Muscle layer of duodenum (tissue), 2 donors: ENCODE measurements around the gene PTPN11.

Experiments used
- H3K27ac ChIP-seq: one replicate; pipeline ENCODE4 v1.7.0; 2013; ENCODE audit warnings: mild to moderate bottlenecking, low read length
- H3K27me3 ChIP-seq: one replicate; pipeline ENCODE4 v1.7.0; 2013; ENCODE audit warnings: low read depth, mild to moderate bottlenecking, control low read depth, low read length
- H3K36me3 ChIP-seq, 2 donors: one replicate each; pipeline ENCODE4 v1.7.0; 2013; ENCODE audit warnings: low read length in 2 of 2, control low read depth in 1 of 2, mild to moderate bottlenecking in 1 of 2; ENCODE audit not compliant: insufficient read depth in 2 of 2, control insufficient read depth in 1 of 2
- H3K4me1 ChIP-seq, 2 donors: one replicate each; pipeline ENCODE4 v1.7.0; 2013; ENCODE audit warnings: low read length in 2 of 2, mild to moderate bottlenecking in 2 of 2, control low read depth in 1 of 2, moderate library complexity in 1 of 2; ENCODE audit not compliant: insufficient read depth in 2 of 2, control insufficient read depth in 1 of 2
- H3K4me3 ChIP-seq, 2 donors: one replicate each; pipeline ENCODE4 v1.7.0; 2013; ENCODE audit warnings: low read length in 2 of 2, low read depth in 1 of 2, mild to moderate bottlenecking in 1 of 2
- H3K9me3 ChIP-seq, 2 donors: one replicate each; pipeline ENCODE4 v1.7.0; 2013; ENCODE audit warnings: low read length in 2 of 2, control low read depth in 1 of 2, mild to moderate bottlenecking in 1 of 2; ENCODE audit not compliant: control insufficient read depth in 1 of 2
- donor health status: healthy.

PTPN11 gene

DNA sequence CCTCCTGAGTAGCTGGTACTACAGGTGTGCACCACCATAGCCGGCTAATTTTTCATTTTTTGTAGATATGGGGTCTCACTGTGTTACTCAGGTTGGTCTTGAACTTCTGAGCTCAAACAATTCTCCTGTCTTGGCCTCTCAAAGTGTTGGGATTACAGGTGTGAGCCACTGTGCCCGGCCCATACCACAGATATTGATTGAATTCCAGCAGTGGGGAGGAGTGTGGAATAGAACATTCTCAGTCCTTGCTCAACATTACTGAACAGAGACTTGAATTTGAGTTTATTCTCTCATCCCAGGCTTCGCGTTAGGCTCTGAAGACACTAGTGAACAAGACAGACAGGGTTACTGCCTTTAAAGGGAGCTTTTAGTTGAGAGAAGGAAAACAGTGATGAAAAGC, 39.6 kb downstream of the PTPN11 start:
- Histone ChIP-seq H3K36me3 (peaks cover 18 to 33% of the 10 kb centered on the region in 2 donors), H3K4me1 (no peaks in the 10 kb centered on the region), H3K4me3 (no peak overlapping the region), H3K27me3 (no peaks in the 10 kb centered on the region), H3K9me3 (no peaks in the 10 kb centered on the region), H3K27ac (no peak overlapping the region)

DNA sequence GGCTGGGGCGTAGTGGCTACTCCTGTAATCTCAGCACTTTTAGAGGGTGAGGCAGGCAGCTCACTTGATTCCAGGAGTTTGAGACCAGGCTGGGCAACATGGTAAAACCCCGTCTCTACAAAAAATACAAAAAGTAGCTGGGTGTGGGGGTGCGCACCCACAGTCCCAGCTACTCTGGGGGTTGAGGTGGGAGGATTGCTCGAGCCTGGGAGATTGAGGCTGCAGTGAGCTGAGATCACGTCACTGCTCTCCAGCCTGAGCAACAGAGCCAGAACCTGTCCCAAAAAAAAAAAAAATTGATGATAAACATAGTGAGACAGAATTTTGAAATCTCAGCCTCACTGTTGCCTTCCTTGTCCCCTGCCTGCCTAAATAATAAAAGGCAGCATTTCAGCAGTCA, 40.0 kb downstream of the PTPN11 start:
- no peaks in the 10 kb centered on the region for H3K9me3 ChIP-seq
- H3K36me3 ChIP-seq = peaks cover 18 to 30% of the 10 kb centered on the region in 2 donors
- H3K27ac ChIP-seq = no peak overlapping the region
- no peaks in the 10 kb centered on the region for H3K27me3 ChIP-seq
- H3K4me3 ChIP-seq = no peak overlapping the region
- H3K4me1 ChIP-seq = no peaks in the 10 kb centered on the region

DNA sequence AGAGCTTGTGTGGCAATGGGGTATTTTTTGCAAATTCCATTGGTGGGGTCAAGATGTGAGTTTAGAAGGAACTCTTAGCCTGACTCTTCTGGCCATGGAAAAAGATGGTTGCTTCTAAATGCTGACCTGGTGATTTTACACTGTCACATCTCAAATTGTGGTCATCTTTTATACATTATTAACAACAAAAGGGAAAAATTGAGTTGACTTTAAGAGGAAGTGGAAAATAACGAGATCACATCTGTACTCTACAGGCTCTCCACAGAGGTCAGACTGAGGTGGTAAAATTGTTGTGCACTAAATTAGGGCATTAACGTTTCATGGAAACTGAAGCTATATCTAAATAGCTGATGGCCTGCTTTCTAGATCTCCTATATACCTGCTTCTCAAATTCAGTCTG, 44.7 kb downstream of the PTPN11 start:
- H3K9me3 ChIP-seq = no peaks in the 10 kb centered on the region
- no peak overlapping the region for H3K27ac ChIP-seq
- no peaks in the 10 kb centered on the region for H3K4me1 ChIP-seq
- no peaks in the 10 kb centered on the region for H3K27me3 ChIP-seq
- H3K4me3 ChIP-seq = no peak overlapping the region
- H3K36me3 ChIP-seq = peaks cover 3 to 10% of the 10 kb centered on the region in 2 donors

DNA sequence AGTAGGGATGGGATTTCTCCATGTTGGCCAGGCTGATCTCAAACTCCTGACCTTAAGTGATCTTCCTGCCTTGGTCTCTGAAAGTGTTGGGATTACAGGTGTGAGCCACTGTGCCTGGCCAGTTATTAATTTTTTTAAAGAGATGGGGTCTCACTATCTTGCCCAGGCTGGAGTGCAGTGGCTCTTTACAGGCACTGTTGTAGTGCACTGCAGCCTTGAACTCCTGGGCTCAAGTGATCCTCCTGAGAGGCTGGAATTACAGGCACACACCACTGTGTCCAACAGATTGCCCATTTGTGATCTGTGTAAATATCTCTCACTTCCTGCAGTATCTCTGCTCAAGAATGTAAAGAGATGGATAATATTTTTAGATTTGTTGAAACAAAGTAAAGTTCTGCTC, 45.9 kb downstream of the PTPN11 start:
- H3K4me1 ChIP-seq = no peaks in the 10 kb centered on the region
- H3K27me3 ChIP-seq = no peaks in the 10 kb centered on the region
- no peak overlapping the region for H3K4me3 ChIP-seq
- H3K36me3 ChIP-seq = peaks cover 6 to 13% of the 10 kb centered on the region in 2 donors
- H3K27ac ChIP-seq = no peak overlapping the region
- H3K9me3 ChIP-seq = no peaks in the 10 kb centered on the region

DNA sequence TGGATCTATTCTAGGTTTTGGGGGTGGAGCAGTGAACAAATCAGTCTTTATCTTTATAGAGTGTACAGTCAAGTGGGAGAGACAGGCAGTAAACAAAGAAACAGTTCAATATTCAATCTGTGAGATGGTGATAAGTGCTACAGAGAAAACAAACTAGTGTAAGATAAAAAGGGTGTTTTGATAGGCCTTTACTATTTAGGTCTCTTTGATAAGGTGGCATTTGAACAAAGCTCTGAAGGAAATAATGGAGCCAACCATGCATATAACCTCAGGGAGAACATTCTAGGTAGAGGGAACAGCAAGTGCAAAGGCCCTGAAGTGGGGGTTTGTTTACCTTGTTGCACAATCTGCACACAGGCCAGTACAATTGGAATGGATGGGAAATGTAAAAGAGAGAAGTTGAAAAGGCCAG, 47.3 kb downstream of the PTPN11 start:
- Histone ChIP-seq H3K9me3 (no peaks in the 10 kb centered on the region), H3K27me3 (no peaks in the 10 kb centered on the region), H3K4me1 (no peaks in the 10 kb centered on the region), H3K27ac (no peak overlapping the region), H3K36me3 (peaks cover 4 to 13% of the 10 kb centered on the region in 2 donors), H3K4me3 (no peak overlapping the region)

DNA sequence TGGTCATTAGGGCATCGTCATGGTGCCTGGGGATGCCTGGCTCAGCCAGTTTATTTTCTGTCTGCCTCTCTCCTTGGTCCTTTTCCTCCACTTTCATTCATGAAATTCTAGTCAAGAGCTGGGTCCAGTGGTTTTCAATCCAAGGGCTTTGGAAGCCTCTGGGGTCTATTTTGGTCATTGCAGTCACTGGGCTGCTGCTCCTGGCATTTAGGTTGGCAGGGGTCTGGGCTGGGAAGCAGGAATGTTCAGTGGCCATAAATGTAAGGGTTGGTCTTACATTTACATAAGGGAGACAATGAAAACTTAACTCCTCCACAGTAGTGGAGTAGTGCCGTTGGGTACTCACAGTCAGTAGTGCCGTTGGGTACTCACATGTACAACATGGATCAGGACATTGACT, 48.1 kb downstream of the PTPN11 start:
- no peaks in the 10 kb centered on the region for H3K27me3 ChIP-seq

DNA sequence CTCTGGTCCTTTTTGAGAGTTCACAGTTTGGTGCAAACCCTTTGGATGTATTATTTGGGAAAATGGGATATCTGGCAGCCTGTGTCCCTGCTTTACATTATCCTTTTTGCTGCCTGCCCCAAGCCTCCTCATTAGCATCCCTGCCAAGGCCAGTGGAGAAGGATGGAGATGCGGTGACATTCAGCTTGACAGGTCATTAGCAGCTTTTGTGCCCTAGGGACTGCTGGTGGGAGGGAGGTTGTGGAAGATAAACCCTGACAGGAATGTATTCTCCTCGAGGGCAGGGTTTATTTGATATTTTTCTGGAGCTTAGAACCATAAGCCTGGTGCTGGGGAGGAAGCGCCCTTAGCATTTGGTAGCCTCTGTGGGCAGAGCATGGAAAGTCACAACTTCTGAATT, 49.3 kb downstream of the PTPN11 start:
- H3K27ac ChIP-seq = no peak overlapping the region
- H3K27me3 ChIP-seq = no peaks in the 10 kb centered on the region
- H3K9me3 ChIP-seq = no peaks in the 10 kb centered on the region
- H3K4me3 ChIP-seq = no peak overlapping the region
- H3K4me1 ChIP-seq = no peaks in the 10 kb centered on the region
- peaks cover 9 to 21% of the 10 kb centered on the region in 2 donors for H3K36me3 ChIP-seq

More for the DNA sequence above, 48.1 kb downstream of the PTPN11 start:
- H3K9me3 ChIP-seq = no peaks in the 10 kb centered on the region
- no peak overlapping the region for H3K4me3 ChIP-seq
- no peak overlapping the region for H3K27ac ChIP-seq
- H3K4me1 ChIP-seq = no peaks in the 10 kb centered on the region
- H3K36me3 ChIP-seq = peaks cover 4 to 13% of the 10 kb centered on the region in 2 donors

DNA sequence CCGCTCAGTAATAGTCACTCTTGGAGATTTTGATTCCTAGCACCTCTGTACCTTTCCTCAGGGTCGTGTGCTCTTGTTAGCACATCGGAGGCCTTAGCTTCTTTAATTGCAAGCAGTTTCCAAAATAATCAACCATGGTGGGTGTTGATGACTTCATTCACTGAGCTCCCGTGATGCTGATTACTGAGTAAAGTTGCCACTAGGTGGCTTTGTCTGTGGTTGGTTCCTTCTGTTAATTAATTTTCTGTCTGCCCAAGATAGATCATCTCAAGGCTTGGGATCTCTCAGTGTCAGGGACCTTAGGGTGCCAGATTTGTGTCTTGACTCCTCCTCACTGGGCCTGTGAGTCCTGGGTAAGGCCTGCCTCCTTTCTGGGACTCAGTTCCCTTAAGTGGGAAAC, 54.3 kb downstream of the PTPN11 start:
- H3K27ac ChIP-seq = no peak overlapping the region
- no peaks in the 10 kb centered on the region for H3K27me3 ChIP-seq
- H3K36me3 ChIP-seq = peaks cover 31 to 44% of the 10 kb centered on the region in 2 donors

DNA sequence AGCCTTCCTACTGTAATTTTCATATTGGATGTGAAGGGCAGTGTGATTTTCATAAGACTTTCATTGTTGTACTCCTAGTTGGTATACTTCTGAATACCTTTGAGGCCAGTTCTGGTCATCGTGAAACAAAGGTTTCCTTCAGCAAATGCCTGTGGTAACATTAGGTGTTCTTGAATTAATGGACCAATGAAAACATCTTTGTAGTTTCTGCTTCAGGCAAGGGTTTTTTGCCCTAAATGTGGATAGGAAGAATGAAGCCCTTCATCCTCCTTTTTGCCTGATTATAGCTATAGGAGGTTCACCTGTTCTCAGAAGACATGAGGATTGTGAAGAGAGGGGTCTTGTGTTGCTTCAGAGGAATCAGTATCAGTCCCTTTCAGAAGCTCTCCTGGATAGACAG, 60.7 kb downstream of the PTPN11 start:
- no peak overlapping the region for H3K27ac ChIP-seq
- peaks cover 62 to 73% of the 10 kb centered on the region in 2 donors for H3K36me3 ChIP-seq
- H3K27me3 ChIP-seq = no peaks in the 10 kb centered on the region
- no peaks in the 10 kb centered on the region for H3K4me1 ChIP-seq
- no peaks in the 10 kb centered on the region for H3K9me3 ChIP-seq
- H3K4me3 ChIP-seq = no peak overlapping the region

More for the DNA sequence above, 54.3 kb downstream of the PTPN11 start:
- no peaks in the 10 kb centered on the region for H3K4me1 ChIP-seq
- no peak overlapping the region for H3K4me3 ChIP-seq
- H3K9me3 ChIP-seq = no peaks in the 10 kb centered on the region

- H3K27me3 ChIP-seq = no peaks in the 10 kb centered on the region
- H3K9me3 ChIP-seq = no peaks in the 10 kb centered on the region
- H3K4me1 ChIP-seq = no peaks in the 10 kb centered on the region
- H3K4me3 ChIP-seq = no peak overlapping the region
- peaks cover 57 to 71% of the 10 kb centered on the region in 2 donors for H3K36me3 ChIP-seq
- H3K27ac ChIP-seq = no peak overlapping the region
Observed at GRCh38 chr12:112480931-112481330, 62.2 kb downstream of the PTPN11 start.

DNA sequence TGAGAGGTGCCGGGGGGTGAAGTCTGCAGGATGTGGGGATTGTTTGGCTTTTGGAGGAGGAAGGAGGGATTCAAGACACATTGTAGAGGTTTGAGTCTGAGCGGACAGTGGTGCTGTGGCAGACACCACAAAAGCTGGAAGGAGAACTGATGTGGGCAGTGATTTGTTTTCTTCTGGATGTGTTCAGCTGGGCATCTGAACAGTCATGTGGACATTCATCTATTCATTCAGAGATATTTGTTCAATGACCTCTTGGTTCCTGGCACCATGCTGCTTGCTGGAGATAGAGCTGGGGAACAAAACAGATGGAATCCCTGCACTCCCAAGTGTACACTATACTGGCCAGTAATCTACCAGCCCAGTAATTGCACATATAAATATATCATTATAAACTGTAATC, 64.0 kb downstream of the PTPN11 start:
- H3K36me3 ChIP-seq = peaks cover 58 to 82% of the 10 kb centered on the region in 2 donors
- H3K4me3 ChIP-seq = no peak overlapping the region
- no peaks in the 10 kb centered on the region for H3K9me3 ChIP-seq
- H3K4me1 ChIP-seq = no peaks in the 10 kb centered on the region
- H3K27ac ChIP-seq = no peak overlapping the region
- H3K27me3 ChIP-seq = no peaks in the 10 kb centered on the region

DNA sequence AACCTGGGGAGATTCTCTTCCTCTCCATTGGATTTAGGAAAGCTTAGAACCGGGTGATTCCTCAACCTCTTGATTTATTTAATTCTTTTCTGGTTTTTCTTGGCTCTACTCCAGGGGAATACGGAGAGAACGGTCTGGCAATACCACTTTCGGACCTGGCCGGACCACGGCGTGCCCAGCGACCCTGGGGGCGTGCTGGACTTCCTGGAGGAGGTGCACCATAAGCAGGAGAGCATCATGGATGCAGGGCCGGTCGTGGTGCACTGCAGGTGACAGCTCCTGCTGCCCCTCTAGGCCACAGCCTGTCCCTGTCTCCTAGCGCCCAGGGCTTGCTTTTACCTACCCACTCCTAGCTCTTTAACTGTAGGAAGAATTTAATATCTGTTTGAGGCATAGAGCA, 67.6 kb downstream of the PTPN11 start:
- Histone ChIP-seq H3K9me3 (no peaks in the 10 kb centered on the region), H3K27ac (no peak overlapping the region), H3K27me3 (no peaks in the 10 kb centered on the region), H3K4me3 (no peak overlapping the region), H3K36me3 (peaks cover 51 to 71% of the 10 kb centered on the region in 2 donors), H3K4me1 (peaks cover 0 to 9% of the 10 kb centered on the region in 2 donors)
